ENCODE measurements around the gene TMEFF1. TPM values are rescaled to one million over a fixed set of nuclear protein-coding genes. Genes with fewer than 3 reads are reported as not detected.

The TMEFF1 gene
- total RNA-seq, 2 donors from 2014 or later = 1.7 to 2.7 TPM

DNA sequence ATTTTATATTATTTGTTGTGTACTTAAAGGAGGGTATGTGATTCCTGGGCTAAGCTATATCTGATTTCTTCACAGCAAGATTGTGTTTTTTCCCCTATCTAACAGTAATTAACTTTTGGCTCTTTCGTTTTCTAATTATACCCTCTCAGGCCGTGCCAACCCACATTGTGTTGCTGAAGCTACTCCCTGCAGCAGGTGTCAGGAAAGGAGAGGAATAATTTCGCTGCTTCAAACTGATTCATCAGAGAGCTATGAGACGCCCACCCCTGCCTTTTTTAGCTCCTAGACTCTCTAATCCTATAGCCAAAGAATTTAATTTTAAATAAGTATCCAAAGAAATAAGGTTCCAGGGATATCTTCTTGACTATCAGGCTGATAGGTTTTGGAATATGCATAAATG is 108.7 kb downstream of the TMEFF1 start:
- Histone ChIP-seq H3K4me1 (replicated peaks) (no peaks in the 10 kb centered on the region), H3K27ac (no peak overlapping the region), H3K36me3 (no peaks in the 10 kb centered on the region), H3K4me3 (no peak overlapping the region), H3K9me3 (no peaks in the 10 kb centered on the region), H3K27me3 (replicated peaks; ENCODE audit: insufficient read depth) (no peaks in the 10 kb centered on the region)
- 89% methylated on average over 4 of the region's 4 CpGs for WGBS
- DNase-seq (ENCODE audit: low spot score) = no peak
- TF ChIP-seq, protein P1, sequence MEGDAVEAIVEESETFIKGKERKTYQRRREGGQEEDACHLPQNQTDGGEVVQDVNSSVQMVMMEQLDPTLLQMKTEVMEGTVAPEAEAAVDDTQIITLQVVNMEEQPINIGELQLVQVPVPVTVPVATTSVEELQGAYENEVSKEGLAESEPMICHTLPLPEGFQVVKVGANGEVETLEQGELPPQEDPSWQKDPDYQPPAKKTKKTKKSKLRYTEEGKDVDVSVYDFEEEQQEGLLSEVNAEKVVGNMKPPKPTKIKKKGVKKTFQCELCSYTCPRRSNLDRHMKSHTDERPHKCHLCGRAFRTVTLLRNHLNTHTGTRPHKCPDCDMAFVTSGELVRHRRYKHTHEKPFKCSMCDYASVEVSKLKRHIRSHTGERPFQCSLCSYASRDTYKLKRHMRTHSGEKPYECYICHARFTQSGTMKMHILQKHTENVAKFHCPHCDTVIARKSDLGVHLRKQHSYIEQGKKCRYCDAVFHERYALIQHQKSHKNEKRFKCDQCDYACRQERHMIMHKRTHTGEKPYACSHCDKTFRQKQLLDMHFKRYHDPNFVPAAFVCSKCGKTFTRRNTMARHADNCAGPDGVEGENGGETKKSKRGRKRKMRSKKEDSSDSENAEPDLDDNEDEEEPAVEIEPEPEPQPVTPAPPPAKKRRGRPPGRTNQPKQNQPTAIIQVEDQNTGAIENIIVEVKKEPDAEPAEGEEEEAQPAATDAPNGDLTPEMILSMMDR (IDR thresholded peaks at IDR 0.05) = no peak
- TF ChIP-seq POLR2A (IDR thresholded peaks at IDR 0.05) (no peak), POLR2AphosphoS5 (IDR thresholded peaks at IDR 0.05) (no peak)
- intact Hi-C loops (cut with DNase I) = no loop called here

DNA sequence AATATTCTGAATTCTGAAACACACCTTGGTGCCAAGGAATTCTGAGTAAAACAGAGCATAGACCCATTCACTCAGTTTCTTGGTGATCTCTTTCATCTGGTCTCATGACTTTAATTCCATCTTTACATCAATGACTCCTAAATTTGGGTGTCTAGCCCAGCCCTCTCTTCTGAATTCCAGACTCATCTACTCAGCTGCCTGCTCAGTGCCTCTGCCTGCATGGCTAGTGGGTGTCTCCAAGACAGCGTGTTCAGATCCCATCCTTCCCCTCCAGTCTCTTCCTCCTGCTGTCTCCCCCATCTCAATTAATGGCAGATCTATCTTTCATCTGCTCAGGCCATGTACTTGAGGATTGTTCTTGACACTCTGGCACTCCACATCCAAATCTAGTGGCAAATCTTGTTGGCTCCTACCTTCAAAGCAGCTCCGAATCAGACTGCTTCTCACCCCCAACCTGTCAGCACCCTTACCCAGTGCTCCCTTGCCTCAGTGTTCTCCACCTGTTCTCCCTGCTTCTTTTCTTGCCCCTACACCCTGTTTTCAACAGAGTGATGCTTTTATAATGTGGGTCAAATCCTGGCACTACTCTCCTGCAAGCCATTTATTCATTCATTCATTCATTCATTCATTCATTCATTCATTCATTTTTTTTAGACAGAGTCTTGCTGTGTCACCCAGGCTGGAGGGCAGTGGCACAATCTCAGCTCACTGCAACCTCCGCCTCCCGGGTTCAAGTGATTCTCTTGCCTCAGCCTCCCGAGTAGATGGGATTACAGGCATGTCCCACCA is 110.3 kb downstream of the TMEFF1 start:
- no peaks in the 10 kb centered on the region for H3K4me1 ChIP-seq (replicated peaks)
- intact Hi-C loops (cut with DNase I) = no loop called here
- no peak overlapping the region for H3K4me3 ChIP-seq
- H3K27me3 ChIP-seq (replicated peaks; ENCODE audit: insufficient read depth) = no peaks in the 10 kb centered on the region
- no peaks in the 10 kb centered on the region for H3K36me3 ChIP-seq
- H3K27ac ChIP-seq = no peak overlapping the region
- 95% methylated on average over 5 of the region's 5 CpGs for WGBS
- H3K9me3 ChIP-seq = no peaks in the 10 kb centered on the region
- TF ChIP-seq POLR2A (IDR thresholded peaks at IDR 0.05) (no peak), POLR2AphosphoS5 (IDR thresholded peaks at IDR 0.05) (no peak)
- TF ChIP-seq, protein P1 (IDR thresholded peaks at IDR 0.05) = no peak
- no peak for DNase-seq (ENCODE audit: low spot score)

DNA sequence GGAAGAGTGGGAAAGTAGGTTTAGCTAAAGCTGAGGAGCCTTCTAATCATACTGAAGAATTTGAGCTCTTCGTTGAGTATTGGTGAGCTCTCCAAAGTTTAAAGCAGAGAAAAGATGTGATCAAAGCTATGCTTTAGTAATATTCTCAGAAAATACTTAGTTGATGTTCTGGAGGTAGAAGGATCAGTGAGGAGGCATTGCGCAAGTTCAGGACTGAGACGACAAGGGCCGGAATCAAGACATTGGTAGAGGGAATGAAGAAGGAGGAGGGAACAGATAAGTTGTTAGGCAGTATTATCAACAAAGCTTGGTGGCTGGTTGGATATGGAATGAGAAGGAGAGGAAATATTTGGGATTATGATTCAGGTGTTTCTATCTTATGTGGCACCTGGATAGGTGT is 112.0 kb downstream of the TMEFF1 start:
- no peaks in the 10 kb centered on the region for H3K36me3 ChIP-seq
- DNase-seq (ENCODE audit: low spot score) = no peak
- H3K4me3 ChIP-seq = no peak overlapping the region
- no peaks in the 10 kb centered on the region for H3K4me1 ChIP-seq (replicated peaks)
- WGBS = 93% methylated on average over 4 of the region's 4 CpGs
- intact Hi-C loops (cut with DNase I) = no loop called here
- H3K27ac ChIP-seq = no peak overlapping the region
- no peaks in the 10 kb centered on the region for H3K27me3 ChIP-seq (replicated peaks; ENCODE audit: insufficient read depth)
- TF ChIP-seq POLR2A (IDR thresholded peaks at IDR 0.05) (no peak), POLR2AphosphoS5 (IDR thresholded peaks at IDR 0.05) (no peak)
- TF ChIP-seq, protein P1 (IDR thresholded peaks at IDR 0.05) = no peak
- no peaks in the 10 kb centered on the region for H3K9me3 ChIP-seq

DNA sequence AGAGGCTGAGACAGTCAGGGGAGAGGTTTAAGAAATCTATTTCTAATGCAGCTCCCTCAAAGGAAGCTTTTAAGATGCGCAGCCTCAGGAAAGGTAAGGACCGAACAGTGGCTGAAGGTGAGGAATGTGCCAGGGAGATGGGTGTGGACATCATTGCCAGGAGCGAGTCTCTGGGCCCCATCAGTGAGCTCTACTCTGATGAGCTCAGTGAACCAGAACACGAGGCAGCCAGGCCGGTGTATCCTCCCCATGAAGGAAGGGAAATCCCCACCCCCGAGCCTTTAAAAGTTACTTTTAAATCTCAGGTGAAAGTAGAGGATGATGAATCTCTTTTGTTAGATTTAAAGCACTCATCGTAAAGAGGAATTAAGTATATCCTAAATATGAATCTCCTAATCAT is 113.1 kb downstream of the TMEFF1 start:
- Histone ChIP-seq H3K4me1 (replicated peaks) (no peaks in the 10 kb centered on the region), H3K27ac (no peak overlapping the region), H3K4me3 (no peak overlapping the region), H3K27me3 (replicated peaks; ENCODE audit: insufficient read depth) (no peaks in the 10 kb centered on the region), H3K9me3 (no peaks in the 10 kb centered on the region), H3K36me3 (no peaks in the 10 kb centered on the region)
- TF ChIP-seq POLR2A (IDR thresholded peaks at IDR 0.05) (no peak), POLR2AphosphoS5 (IDR thresholded peaks at IDR 0.05) (no peak)
- TF ChIP-seq, protein P1 (IDR thresholded peaks at IDR 0.05) = no peak
- WGBS = 69% methylated on average over 7 of the region's 7 CpGs
- DNase-seq (ENCODE audit: low spot score) = no peak
- intact Hi-C loops (cut with DNase I) = no loop called here

DNA sequence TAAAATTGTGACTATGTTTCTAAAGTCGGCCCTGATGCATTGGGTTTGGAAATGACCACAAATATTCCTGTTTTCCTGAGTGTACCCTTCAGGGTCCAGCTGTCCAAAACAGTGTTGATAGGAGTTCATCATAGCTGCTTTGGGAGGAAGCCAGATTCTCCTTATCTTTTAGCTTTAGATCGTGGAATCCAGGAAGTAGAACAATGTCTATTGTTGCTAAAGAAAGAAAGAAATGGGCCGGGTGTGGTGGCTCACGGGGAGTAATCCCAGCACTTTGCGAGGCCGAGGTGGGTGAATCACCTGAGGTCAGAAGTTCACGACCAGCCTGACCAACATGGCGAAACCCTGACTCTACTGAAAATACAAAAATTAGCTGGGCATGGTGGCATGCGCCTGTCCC is 114.4 kb downstream of the TMEFF1 start:
- Histone ChIP-seq H3K9me3 (no peaks in the 10 kb centered on the region), H3K36me3 (no peaks in the 10 kb centered on the region), H3K27me3 (replicated peaks; ENCODE audit: insufficient read depth) (no peaks in the 10 kb centered on the region), H3K4me3 (no peak overlapping the region), H3K4me1 (replicated peaks) (no peaks in the 10 kb centered on the region), H3K27ac (no peak overlapping the region)
- no peak for DNase-seq (ENCODE audit: low spot score)
- 64% methylated on average over 9 of the region's 9 CpGs for WGBS
- TF ChIP-seq, protein P1 (IDR thresholded peaks at IDR 0.05) = no peak
- no peak for TF ChIP-seq POLR2A (IDR thresholded peaks at IDR 0.05)
- no peak for TF ChIP-seq POLR2AphosphoS5 (IDR thresholded peaks at IDR 0.05)
- intact Hi-C loops (cut with DNase I) = no loop called here

Measured in prostate gland (tissue), 2 donors.